NCI-H510A treated with DMSO at 0.1 percent for 48 hours (cell line): Measurements from ENCODE around the gene ZBTB18.
"Not testable (repeated sequence)": the region's sequence is repeated elsewhere in the genome, so short reads cannot be mapped to it uniquely, and the experiment has no call there.

Experiments used
- DNase-seq: peaks from one replicate; lab custom pipeline; 2025; lab: John Stamatoyannopoulos, UW

Gene ZBTB18

GRCh38 chr1:244042293-244042692 lies 8.8 kb upstream of the ZBTB18 start:
- DNase-seq, result no peak

- DNase-seq, result no peak
Observed at GRCh38 chr1:244044423-244044822, 6.7 kb upstream of the ZBTB18 start.

- not testable (repeated sequence) for DNase-seq
Observed at GRCh38 chr1:244046254-244046653, 4.8 kb upstream of the ZBTB18 start.

- no peak for DNase-seq
Observed at GRCh38 chr1:244046907-244047611, 4.0 kb upstream of the ZBTB18 start.

- DNase-seq, result peak; percentile 88
Observed at GRCh38 chr1:244047621-244048255, 3.3 kb upstream of the ZBTB18 start.

- DNase-seq, result peak; percentile 88
Observed at GRCh38 chr1:244048256-244049161, 2.6 kb upstream of the ZBTB18 start.

- no peak for DNase-seq
Observed at GRCh38 chr1:244049162-244050013, 1.7 kb upstream of the ZBTB18 start.

- peak; percentile 27 for DNase-seq
Observed at GRCh38 chr1:244050014-244050834, 859 bp upstream of the ZBTB18 start.

GRCh38 chr1:244052016-244052727 lies 1.1 kb downstream of the ZBTB18 start:
- peak; percentile 18 for DNase-seq

- no peak for DNase-seq
Observed at GRCh38 chr1:244052728-244053312, 1.7 kb downstream of the ZBTB18 start.

- DNase-seq, result no peak
Observed at GRCh38 chr1:244053831-244054230, 2.7 kb downstream of the ZBTB18 start.

GRCh38 chr1:244054247-244054923 lies 3.3 kb downstream of the ZBTB18 start:
- no peak for DNase-seq

GRCh38 chr1:244054924-244055263 lies 3.8 kb downstream of the ZBTB18 start:
- no peak for DNase-seq

- no peak for DNase-seq
Observed at GRCh38 chr1:244056577-244056976, 5.5 kb downstream of the ZBTB18 start.

- DNase-seq, result no peak
Observed at GRCh38 chr1:244057474-244058385, 6.6 kb downstream of the ZBTB18 start.

GRCh38 chr1:244060117-244060516 lies 9.0 kb downstream of the ZBTB18 start:
- DNase-seq, result no peak

GRCh38 chr1:244060686-244061085 lies 9.6 kb downstream of the ZBTB18 start:
- DNase-seq, result no peak

GRCh38 chr1:244062156-244062725 lies 11.2 kb downstream of the ZBTB18 start:
- DNase-seq, result no peak
